Esophagus squamous epithelium (tissue), 4 donors: ENCODE measurements around the gene BCAR3.

Experiments
- CTCF ChIP-seq, 6 experiments: fragments of 450-650 bp in 4 of 6; fragments of 200-600 bp in 2 of 6; sonication (generic) in 2 of 6; IDR thresholded peaks; one replicate each; pipeline ENCODE4 v1.5.1; 2016 to 2019; ENCODE audit warnings: antibody characterized with exemption in 6 of 6, mild to moderate bottlenecking in 4 of 6, moderate library complexity in 4 of 6
- POLR2A ChIP-seq, 4 donors: fragments of 450-650 bp; IDR thresholded peaks; one replicate each; pipeline ENCODE4 v1.6.1; 2017; ENCODE audit warnings: antibody characterized with exemption in 4 of 4, mild to moderate bottlenecking in 4 of 4, moderate library complexity in 3 of 4

- no peak for TF ChIP-seq CTCF (IDR thresholded peaks at IDR 0.05)
- TF ChIP-seq POLR2A (IDR thresholded peaks at IDR 0.05), result no peak
These were observed 18.0 kb upstream of the BCAR3 start for GRCh38 chr1:93699503-93700168.
